WTC11 (cell line): Measurements from ENCODE around the gene GAS6. TPM values are rescaled to one million over a fixed set of nuclear protein-coding genes. Genes with fewer than 3 reads are reported as not detected.
A peak's percentile ranks its signal among the peaks of the same experiment; 100 is the strongest.

ENCODE experiments used
- ATAC-seq: fragments of 200-7000 bp; cut with Tn5 transposase; 2 replicates; pipeline ENCODE4 v1.10.0; 2021; ENCODE audit warnings: mild to moderate bottlenecking, moderate library complexity
- CTCF ChIA-PET: fragments of 300-600 bp; sonication (Branson Sonifier 250); formaldehyde crosslinking; loops from one replicate; lab custom pipeline; 2021; ENCODE audit warnings: antibody characterized with exemption; lab: Charles Lee
- POLR2A ChIA-PET: fragments of 350-600 bp; sonication (Branson Sonifier 250); formaldehyde crosslinking; loops from one replicate; lab custom pipeline; 2021; ENCODE audit warnings: antibody characterized with exemption; lab: Charles Lee
- DNase-seq: peaks from one replicate; pipeline ENCODE4 v3.0.0; 2021; ENCODE audit warnings: low spot score
- H3K27ac Mint-ChIP-seq: 2 replicates; pipeline ENCODE4 v1.8.0; 2021; ENCODE audit warnings: mixed read lengths
- H3K27me3 Mint-ChIP-seq: 2 replicates; pipeline ENCODE4 v1.8.0; 2021; ENCODE audit warnings: low read depth, mild to moderate bottlenecking, moderate library complexity, mixed read lengths
- H3K36me3 Mint-ChIP-seq: 2 replicates; pipeline ENCODE4 v1.8.0; 2021; ENCODE audit warnings: mixed read lengths
- H3K4me1 Mint-ChIP-seq: 2 replicates; pipeline ENCODE4 v1.8.0; 2022; ENCODE audit warnings: mixed read lengths
- H3K4me3 Mint-ChIP-seq: 2 replicates; pipeline ENCODE4 v1.8.0; 2021; ENCODE audit warnings: mild to moderate bottlenecking, moderate library complexity, mixed read lengths
- H3K9me3 Mint-ChIP-seq: 2 replicates; pipeline ENCODE4 v1.8.0; 2021; ENCODE audit warnings: mixed read lengths
- FOXJ3 ChIP-seq: sonication (generic); formaldehyde crosslinking; IDR thresholded peaks from 2 replicates; pipeline ENCODE4 v1.9.0; 2021; ENCODE audit warnings: missing genetic modification reagents, mild to moderate bottlenecking, borderline replicate concordance
- GABPB1 ChIP-seq: sonication (generic); formaldehyde crosslinking; IDR thresholded peaks from 2 replicates; pipeline ENCODE4 v1.8.1; 2023; ENCODE audit warnings: mild to moderate bottlenecking, missing genetic modification reagents
- GTF2I ChIP-seq: fragments of 250-450 bp; sonication (Bioruptor Pico); conservative IDR thresholded peaks from 2 replicates; pipeline ENCODE4 v1.4.0; 2021; ENCODE audit warnings: mild to moderate bottlenecking
- MYBL2 ChIP-seq: sonication (generic); formaldehyde crosslinking; IDR thresholded peaks from 2 replicates; pipeline ENCODE4 v1.8.1; 2023; ENCODE audit warnings: mild to moderate bottlenecking, moderate library complexity, missing genetic modification reagents
- NFYB ChIP-seq: sonication (generic); formaldehyde crosslinking; conservative IDR thresholded peaks from 2 replicates; pipeline ENCODE4 v1.8.0; 2022; ENCODE audit warnings: low read depth, missing genetic modification reagents
- SMAD3 ChIP-seq: sonication (generic); formaldehyde crosslinking; IDR thresholded peaks from 2 replicates; pipeline ENCODE4 v1.8.0; 2022; ENCODE audit warnings: missing genetic modification reagents, mild to moderate bottlenecking, borderline replicate concordance
- SMAD4 ChIP-seq: sonication (generic); formaldehyde crosslinking; IDR thresholded peaks from 2 replicates; pipeline ENCODE4 v1.8.0; 2022; ENCODE audit warnings: mild to moderate bottlenecking, missing genetic modification reagents
- TCF7 ChIP-seq: sonication (generic); formaldehyde crosslinking; IDR thresholded peaks from 2 replicates; pipeline ENCODE4 v1.8.0; 2022; ENCODE audit warnings: mild to moderate bottlenecking, low read depth, missing genetic modification reagents, moderate library complexity
- ZNF121 ChIP-seq: sonication (generic); formaldehyde crosslinking; IDR thresholded peaks from 2 replicates; pipeline ENCODE4 v1.8.0; 2023; ENCODE audit warnings: missing genetic modification reagents
- ZNF232 ChIP-seq: sonication (generic); formaldehyde crosslinking; IDR thresholded peaks from 2 replicates; pipeline ENCODE4 v1.8.0; 2022; ENCODE audit warnings: mild to moderate bottlenecking, missing genetic modification reagents
- ZNF416 ChIP-seq: fragments of 250-450 bp; sonication (Bioruptor Pico); IDR thresholded peaks from 2 replicates; pipeline ENCODE4 v1.9.0; 2021; ENCODE audit warnings: mild to moderate bottlenecking, inconsistent platforms
- ZNF423 ChIP-seq: fragments of 250-450 bp; sonication (Bioruptor Pico); IDR thresholded peaks from 2 replicates; pipeline ENCODE4 v2.1.2; 2022; ENCODE audit warnings: mild to moderate bottlenecking, moderate library complexity
- total RNA-seq: library from RNA; stranded (reverse); gene quantifications from 3 replicates; pipeline ENCODE4 v1.2.3, GENCODE V29; 2021
- TF ChIP-seq, protein P1 (sequence below): sonication (generic); formaldehyde crosslinking; IDR thresholded peaks from 2 replicates; pipeline ENCODE4 v1.8.1; 2023; ENCODE audit warnings: mild to moderate bottlenecking, missing genetic modification reagents, borderline replicate concordance
- TF ChIP-seq, protein P2 (sequence below): sonication (generic); formaldehyde crosslinking; IDR thresholded peaks from 2 replicates; pipeline ENCODE4 v1.8.1; 2023; ENCODE audit warnings: mild to moderate bottlenecking, moderate library complexity, missing genetic modification reagents
- TF ChIP-seq, protein P3 (sequence below): fragments of 250-450 bp; sonication (Bioruptor Pico); IDR thresholded peaks from 2 replicates; pipeline ENCODE4 v1.9.0; 2021; ENCODE audit warnings: moderate library complexity, mild to moderate bottlenecking, inconsistent platforms, borderline replicate concordance
- TF ChIP-seq, protein P4 (sequence below): sonication (generic); formaldehyde crosslinking; IDR thresholded peaks from 2 replicates; pipeline ENCODE4 v1.8.1; 2022; ENCODE audit warnings: low read depth, mild to moderate bottlenecking, moderate library complexity, missing genetic modification reagents, borderline replicate concordance
- TF ChIP-seq, protein P5 (sequence below): sonication (generic); formaldehyde crosslinking; IDR thresholded peaks from 2 replicates; pipeline ENCODE4 v1.8.0; 2023; ENCODE audit warnings: missing genetic modification reagents, mild to moderate bottlenecking, borderline replicate concordance

Gene GAS6
- total RNA-seq, 1 experiment from 2014 or later: 29.4 TPM

DNA sequence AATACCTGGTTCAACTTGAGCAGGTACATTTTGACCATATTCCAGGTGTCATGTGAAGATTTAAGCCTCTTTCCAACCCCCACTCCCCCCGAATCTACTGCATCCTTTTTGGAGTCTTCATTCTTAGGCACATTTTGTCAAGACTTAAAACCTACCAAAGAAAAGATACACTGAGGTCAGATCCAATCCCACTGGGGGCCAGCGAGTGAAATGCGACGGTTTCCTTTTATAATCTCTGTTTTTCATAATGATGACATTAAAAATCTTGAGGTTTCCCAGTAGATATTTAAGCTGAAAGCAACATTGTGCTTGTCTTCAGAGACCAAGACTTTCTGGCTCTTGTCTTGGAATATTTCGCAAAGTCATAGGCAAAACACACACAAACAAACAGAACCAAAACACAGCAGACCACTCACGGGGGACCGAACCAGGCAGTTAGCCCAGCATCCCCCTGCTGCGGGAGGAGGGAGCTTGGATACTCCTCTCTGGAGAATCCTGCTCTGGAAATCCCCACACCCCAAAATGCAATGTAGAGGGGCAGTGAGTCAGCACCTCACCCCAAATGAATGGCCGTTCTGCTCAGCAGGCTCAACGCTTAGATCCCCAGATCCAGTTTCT lies 506 bp upstream of the GAS6 start (continued):
- TF ChIP-seq, protein P1, sequence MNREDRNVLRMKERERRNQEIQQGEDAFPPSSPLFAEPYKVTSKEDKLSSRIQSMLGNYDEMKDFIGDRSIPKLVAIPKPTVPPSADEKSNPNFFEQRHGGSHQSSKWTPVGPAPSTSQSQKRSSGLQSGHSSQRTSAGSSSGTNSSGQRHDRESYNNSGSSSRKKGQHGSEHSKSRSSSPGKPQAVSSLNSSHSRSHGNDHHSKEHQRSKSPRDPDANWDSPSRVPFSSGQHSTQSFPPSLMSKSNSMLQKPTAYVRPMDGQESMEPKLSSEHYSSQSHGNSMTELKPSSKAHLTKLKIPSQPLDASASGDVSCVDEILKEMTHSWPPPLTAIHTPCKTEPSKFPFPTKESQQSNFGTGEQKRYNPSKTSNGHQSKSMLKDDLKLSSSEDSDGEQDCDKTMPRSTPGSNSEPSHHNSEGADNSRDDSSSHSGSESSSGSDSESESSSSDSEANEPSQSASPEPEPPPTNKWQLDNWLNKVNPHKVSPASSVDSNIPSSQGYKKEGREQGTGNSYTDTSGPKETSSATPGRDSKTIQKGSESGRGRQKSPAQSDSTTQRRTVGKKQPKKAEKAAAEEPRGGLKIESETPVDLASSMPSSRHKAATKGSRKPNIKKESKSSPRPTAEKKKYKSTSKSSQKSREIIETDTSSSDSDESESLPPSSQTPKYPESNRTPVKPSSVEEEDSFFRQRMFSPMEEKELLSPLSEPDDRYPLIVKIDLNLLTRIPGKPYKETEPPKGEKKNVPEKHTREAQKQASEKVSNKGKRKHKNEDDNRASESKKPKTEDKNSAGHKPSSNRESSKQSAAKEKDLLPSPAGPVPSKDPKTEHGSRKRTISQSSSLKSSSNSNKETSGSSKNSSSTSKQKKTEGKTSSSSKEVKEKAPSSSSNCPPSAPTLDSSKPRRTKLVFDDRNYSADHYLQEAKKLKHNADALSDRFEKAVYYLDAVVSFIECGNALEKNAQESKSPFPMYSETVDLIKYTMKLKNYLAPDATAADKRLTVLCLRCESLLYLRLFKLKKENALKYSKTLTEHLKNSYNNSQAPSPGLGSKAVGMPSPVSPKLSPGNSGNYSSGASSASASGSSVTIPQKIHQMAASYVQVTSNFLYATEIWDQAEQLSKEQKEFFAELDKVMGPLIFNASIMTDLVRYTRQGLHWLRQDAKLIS: no peak

DNA sequence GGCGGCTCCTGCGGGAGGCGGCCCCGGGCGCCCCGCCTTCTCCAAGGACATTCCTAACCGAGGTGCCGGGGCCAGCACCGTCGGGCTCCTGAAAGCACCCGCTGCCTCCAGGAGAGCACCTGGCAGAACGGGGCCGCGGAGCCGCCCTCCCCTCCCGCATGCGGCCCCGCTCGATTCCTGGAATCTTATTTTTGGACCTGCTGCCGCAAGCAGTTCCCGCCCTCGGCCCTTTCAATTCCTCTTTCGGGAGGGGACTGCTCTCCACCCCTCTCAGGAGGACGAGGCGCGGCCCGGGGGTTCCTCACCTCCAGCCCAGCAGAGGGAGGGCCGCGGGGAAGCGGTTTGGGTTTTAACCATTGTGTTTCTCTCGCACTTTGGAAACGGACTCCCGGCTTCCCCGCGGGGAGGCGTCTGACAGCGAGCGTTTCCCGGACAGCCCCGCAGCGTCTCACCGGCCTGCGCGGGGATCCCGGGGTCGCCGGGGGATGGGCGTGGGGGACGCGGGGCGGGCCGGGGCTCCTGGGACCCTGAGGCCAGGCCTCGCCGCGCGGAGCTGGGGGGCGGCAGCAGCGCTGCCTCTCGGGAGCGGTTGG lies 849 bp downstream of the GAS6 start:
- CTCF ChIA-PET: interaction anchor here (0.6 kb wide), 1 partner anchor 82 kb away, joined by 4 read pairs; no protein-coding TSS in a partner anchor
- peaks cover 15% of the 10 kb centered on the region for H3K36me3 Mint-ChIP-seq
- TF ChIP-seq, protein P2, sequence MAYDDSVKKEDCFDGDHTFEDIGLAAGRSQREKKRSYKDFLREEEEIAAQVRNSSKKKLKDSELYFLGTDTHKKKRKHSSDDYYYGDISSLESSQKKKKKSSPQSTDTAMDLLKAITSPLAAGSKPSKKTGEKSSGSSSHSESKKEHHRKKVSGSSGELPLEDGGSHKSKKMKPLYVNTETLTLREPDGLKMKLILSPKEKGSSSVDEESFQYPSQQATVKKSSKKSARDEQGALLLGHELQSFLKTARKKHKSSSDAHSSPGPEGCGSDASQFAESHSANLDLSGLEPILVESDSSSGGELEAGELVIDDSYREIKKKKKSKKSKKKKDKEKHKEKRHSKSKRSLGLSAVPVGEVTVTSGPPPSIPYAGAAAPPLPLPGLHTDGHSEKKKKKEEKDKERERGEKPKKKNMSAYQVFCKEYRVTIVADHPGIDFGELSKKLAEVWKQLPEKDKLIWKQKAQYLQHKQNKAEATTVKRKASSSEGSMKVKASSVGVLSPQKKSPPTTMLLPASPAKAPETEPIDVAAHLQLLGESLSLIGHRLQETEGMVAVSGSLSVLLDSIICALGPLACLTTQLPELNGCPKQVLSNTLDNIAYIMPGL (CRISPR knock-in tag): 0 out of 2 replicates have a peak, but pooled peaks have one; percentile 8
- TF ChIP-seq FOXJ3 (CRISPR knock-in tag): no peak
- TF ChIP-seq ZNF416: no peak
- TF ChIP-seq SMAD4 (CRISPR knock-in tag): no peak
- peak; percentile 24; the same call in 1 of the 2 replicates for TF ChIP-seq ZNF423 (CRISPR knock-in tag)
- TF ChIP-seq TCF7 (CRISPR knock-in tag): no peak
- TF ChIP-seq, all 79 proteins: peak for 2
- H3K27me3 Mint-ChIP-seq: peaks cover 34% of the 10 kb centered on the region
- peaks cover 52% of the 10 kb centered on the region for H3K4me1 Mint-ChIP-seq
- no peak overlapping the region for H3K27ac Mint-ChIP-seq
- POLR2A ChIA-PET: no interaction called here
- peaks cover 13% of the 10 kb centered on the region for H3K9me3 Mint-ChIP-seq
- H3K4me3 Mint-ChIP-seq: peak overlapping the region; percentile 69
- peak; percentile 55 for DNase-seq
- ATAC-seq: peak; percentile 13

DNA sequence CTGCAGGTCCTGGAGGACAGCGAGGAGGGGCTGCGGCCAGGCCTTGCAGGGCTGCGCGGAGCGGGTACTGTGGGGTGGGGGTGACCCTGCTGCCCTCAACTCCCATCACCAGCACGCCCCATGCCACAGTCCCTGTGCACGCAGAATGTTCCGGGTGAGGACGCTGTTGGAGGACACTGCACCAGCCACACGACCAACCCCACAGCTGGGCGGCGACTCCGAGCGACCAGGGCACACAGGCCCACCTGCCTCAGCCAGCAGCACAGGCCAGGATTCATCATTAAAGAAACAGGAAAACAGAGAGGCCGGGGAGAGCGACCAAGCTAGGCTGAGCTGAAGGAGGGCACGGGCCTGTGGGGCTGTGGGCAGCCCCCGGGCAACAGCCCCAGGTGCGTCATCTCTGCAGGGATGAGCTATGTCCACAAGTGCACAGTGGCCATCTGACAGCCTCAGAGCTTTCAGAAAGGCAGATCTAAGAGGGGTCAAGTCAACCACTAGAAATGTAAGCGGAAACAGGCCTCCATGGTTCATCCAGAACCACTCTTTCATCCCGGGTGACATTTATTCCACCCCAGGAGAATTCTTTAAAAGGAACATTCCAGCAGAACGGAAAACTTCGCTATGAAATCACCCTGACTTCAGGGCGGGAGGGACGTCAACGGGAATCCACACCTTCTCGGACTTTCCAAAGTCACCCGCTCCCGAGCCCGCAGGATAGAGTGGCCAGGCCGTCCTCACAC lies 1.5 kb downstream of the GAS6 start:
- ATAC-seq (no peak), DNase-seq (no peak)
- Mint-ChIP-seq H3K27me3 (peaks cover 31% of the 10 kb centered on the region), H3K4me3 (peak overlapping the region; percentile 69), H3K27ac (peak overlapping the region; percentile 89; the same call in 1 of the 2 replicates), H3K4me1 (peaks cover 58% of the 10 kb centered on the region), H3K36me3 (peaks cover 15% of the 10 kb centered on the region), H3K9me3 (peaks cover 13% of the 10 kb centered on the region)
- ChIA-PET POLR2A (no interaction called here), CTCF (interaction anchor here (0.6 to 1.3 kb wide), 4 partner anchors 83 to 213 kb away, joined by 3 to 5 read pairs (median 4); no protein-coding TSS in a partner anchor)
- no peak for TF ChIP-seq ZNF232
- TF ChIP-seq, protein P3, sequence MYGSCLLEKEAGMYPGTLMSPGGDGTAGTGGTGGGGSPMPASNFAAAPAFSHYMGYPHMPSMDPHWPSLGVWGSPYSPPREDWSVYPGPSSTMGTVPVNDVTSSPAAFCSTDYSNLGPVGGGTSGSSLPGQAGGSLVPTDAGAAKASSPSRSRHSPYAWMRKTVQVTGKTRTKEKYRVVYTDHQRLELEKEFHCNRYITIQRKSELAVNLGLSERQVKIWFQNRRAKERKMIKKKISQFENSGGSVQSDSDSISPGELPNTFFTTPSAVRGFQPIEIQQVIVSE (CRISPR knock-in tag): no peak
- no peak for TF ChIP-seq GTF2I
- TF ChIP-seq, protein P4, sequence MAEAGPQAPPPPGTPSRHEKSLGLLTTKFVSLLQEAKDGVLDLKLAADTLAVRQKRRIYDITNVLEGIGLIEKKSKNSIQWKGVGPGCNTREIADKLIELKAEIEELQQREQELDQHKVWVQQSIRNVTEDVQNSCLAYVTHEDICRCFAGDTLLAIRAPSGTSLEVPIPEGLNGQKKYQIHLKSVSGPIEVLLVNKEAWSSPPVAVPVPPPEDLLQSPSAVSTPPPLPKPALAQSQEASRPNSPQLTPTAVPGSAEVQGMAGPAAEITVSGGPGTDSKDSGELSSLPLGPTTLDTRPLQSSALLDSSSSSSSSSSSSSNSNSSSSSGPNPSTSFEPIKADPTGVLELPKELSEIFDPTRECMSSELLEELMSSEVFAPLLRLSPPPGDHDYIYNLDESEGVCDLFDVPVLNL (CRISPR knock-in tag): no peak
- no peak for TF ChIP-seq SMAD3 (CRISPR knock-in tag)
- TF ChIP-seq MYBL2: no peak
- no peak for TF ChIP-seq NFYB (CRISPR knock-in tag)
- no peak for TF ChIP-seq GABPB1 (CRISPR knock-in tag)
- TF ChIP-seq, protein P5, sequence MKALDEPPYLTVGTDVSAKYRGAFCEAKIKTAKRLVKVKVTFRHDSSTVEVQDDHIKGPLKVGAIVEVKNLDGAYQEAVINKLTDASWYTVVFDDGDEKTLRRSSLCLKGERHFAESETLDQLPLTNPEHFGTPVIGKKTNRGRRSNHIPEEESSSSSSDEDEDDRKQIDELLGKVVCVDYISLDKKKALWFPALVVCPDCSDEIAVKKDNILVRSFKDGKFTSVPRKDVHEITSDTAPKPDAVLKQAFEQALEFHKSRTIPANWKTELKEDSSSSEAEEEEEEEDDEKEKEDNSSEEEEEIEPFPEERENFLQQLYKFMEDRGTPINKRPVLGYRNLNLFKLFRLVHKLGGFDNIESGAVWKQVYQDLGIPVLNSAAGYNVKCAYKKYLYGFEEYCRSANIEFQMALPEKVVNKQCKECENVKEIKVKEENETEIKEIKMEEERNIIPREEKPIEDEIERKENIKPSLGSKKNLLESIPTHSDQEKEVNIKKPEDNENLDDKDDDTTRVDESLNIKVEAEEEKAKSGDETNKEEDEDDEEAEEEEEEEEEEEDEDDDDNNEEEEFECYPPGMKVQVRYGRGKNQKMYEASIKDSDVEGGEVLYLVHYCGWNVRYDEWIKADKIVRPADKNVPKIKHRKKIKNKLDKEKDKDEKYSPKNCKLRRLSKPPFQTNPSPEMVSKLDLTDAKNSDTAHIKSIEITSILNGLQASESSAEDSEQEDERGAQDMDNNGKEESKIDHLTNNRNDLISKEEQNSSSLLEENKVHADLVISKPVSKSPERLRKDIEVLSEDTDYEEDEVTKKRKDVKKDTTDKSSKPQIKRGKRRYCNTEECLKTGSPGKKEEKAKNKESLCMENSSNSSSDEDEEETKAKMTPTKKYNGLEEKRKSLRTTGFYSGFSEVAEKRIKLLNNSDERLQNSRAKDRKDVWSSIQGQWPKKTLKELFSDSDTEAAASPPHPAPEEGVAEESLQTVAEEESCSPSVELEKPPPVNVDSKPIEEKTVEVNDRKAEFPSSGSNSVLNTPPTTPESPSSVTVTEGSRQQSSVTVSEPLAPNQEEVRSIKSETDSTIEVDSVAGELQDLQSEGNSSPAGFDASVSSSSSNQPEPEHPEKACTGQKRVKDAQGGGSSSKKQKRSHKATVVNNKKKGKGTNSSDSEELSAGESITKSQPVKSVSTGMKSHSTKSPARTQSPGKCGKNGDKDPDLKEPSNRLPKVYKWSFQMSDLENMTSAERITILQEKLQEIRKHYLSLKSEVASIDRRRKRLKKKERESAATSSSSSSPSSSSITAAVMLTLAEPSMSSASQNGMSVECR (CRISPR knock-in tag): no peak
- no peak for TF ChIP-seq ZNF121 (CRISPR knock-in tag)
